Measurements from ENCODE around the gene GJA3. TPM values are rescaled to one million over a fixed set of nuclear protein-coding genes. Genes with fewer than 3 reads are reported as not detected.

GJA3 gene
- total RNA-seq, 3 donors from 2014 or later (not counting 1 experiment from before 2014, with no cell fraction given): 0.18 TPM; not detected in 2

GRCh38 chr13:20173116-20173746 lies 12.4 kb upstream of the GJA3 start:
- WGBS (ENCODE audit: insufficient coverage): 84% methylated on average over 7 of the region's 8 CpGs
- no peak for TF ChIP-seq CTCF (IDR thresholded peaks at IDR 0.05)
- H3K9me3 ChIP-seq (ENCODE audit: control insufficient read depth, insufficient read depth, low read length): no peaks in the 10 kb centered on the region
- peaks cover 3% of the 10 kb centered on the region for H3K4me1 ChIP-seq (ENCODE audit: control insufficient read depth, insufficient read depth, low read length)
- H3K36me3 ChIP-seq (ENCODE audit: control insufficient read depth, insufficient read depth, low read length): no peaks in the 10 kb centered on the region
- Mint-ChIP-seq H3K9me3 (no peaks in the 10 kb centered on the region), H3K4me1 (peaks cover 0 to 6% of the 10 kb centered on the region in 2 donors), H3K36me3 (no peaks in the 10 kb centered on the region), H3K27me3 (ENCODE audit: low read depth in 2 of 2) (peaks cover 59 to 66% of the 10 kb centered on the region in 2 donors), H3K27ac (no peak overlapping the region), H3K4me3 (no peak overlapping the region)
- no peak overlapping the region for H3K4me3 ChIP-seq (ENCODE audit: low read length)
- intact Hi-C loops (cut with micrococcal nuclease): no loop called here
- H3K27me3 ChIP-seq (ENCODE audit: control insufficient read depth, insufficient read depth, low read length): peaks cover 23% of the 10 kb centered on the region
- DNase-seq (no peak), ATAC-seq (no peak)
- no peak overlapping the region for H3K27ac ChIP-seq (ENCODE audit: low read length)

GRCh38 chr13:20171364-20171763 lies 10.5 kb upstream of the GJA3 start:
- TF ChIP-seq CTCF (IDR thresholded peaks at IDR 0.05): no peak
- Histone ChIP-seq H3K27me3 (ENCODE audit: control insufficient read depth, insufficient read depth, low read length) (peaks cover 20% of the 10 kb centered on the region), H3K36me3 (ENCODE audit: control insufficient read depth, insufficient read depth, low read length) (no peaks in the 10 kb centered on the region), H3K4me1 (ENCODE audit: control insufficient read depth, insufficient read depth, low read length) (peaks cover 3% of the 10 kb centered on the region), H3K9me3 (ENCODE audit: control insufficient read depth, insufficient read depth, low read length) (no peaks in the 10 kb centered on the region), H3K4me3 (ENCODE audit: low read length) (no peak overlapping the region), H3K27ac (ENCODE audit: low read length) (no peak overlapping the region)
- peaks cover 0 to 6% of the 10 kb centered on the region in 2 donors for H3K4me1 Mint-ChIP-seq
- 100% methylated on average over 1 of the region's 1 CpG for WGBS (ENCODE audit: insufficient coverage)
- no peaks in the 10 kb centered on the region for H3K36me3 Mint-ChIP-seq
- no peak for DNase-seq
- no peaks in the 10 kb centered on the region for H3K9me3 Mint-ChIP-seq
- peaks cover 60 to 64% of the 10 kb centered on the region in 2 donors for H3K27me3 Mint-ChIP-seq (ENCODE audit: low read depth in 2 of 2)
- intact Hi-C loops (cut with micrococcal nuclease): no loop called here
- H3K4me3 Mint-ChIP-seq: no peak overlapping the region
- no peak overlapping the region for H3K27ac Mint-ChIP-seq
- ATAC-seq: no peak

- TF ChIP-seq CTCF (IDR thresholded peaks at IDR 0.05): no peak
Observed at GRCh38 chr13:20170921-20171320, 10.1 kb upstream of the GJA3 start.

GRCh38 chr13:20168396-20168795 lies 7.5 kb upstream of the GJA3 start:
- no peak overlapping the region for H3K27ac ChIP-seq (ENCODE audit: low read length)
- H3K27me3 Mint-ChIP-seq (ENCODE audit: low read depth in 2 of 2): peaks cover 44 to 51% of the 10 kb centered on the region in 2 donors
- H3K36me3 ChIP-seq (ENCODE audit: control insufficient read depth, insufficient read depth, low read length): no peaks in the 10 kb centered on the region
- no peak overlapping the region for H3K27ac Mint-ChIP-seq
- TF ChIP-seq CTCF (IDR thresholded peaks at IDR 0.05): no peak
- peaks cover 2 to 3% of the 10 kb centered on the region in 2 donors for H3K4me1 Mint-ChIP-seq
- no peak for ATAC-seq
- peaks cover 9% of the 10 kb centered on the region for H3K27me3 ChIP-seq (ENCODE audit: control insufficient read depth, insufficient read depth, low read length)
- intact Hi-C loops (cut with micrococcal nuclease): no loop called here
- no peak overlapping the region for H3K4me3 Mint-ChIP-seq
- H3K9me3 ChIP-seq (ENCODE audit: control insufficient read depth, insufficient read depth, low read length): no peaks in the 10 kb centered on the region
- no peak overlapping the region for H3K4me3 ChIP-seq (ENCODE audit: low read length)
- no peak for DNase-seq
- H3K36me3 Mint-ChIP-seq: no peaks in the 10 kb centered on the region
- no peaks in the 10 kb centered on the region for H3K4me1 ChIP-seq (ENCODE audit: control insufficient read depth, insufficient read depth, low read length)
- H3K9me3 Mint-ChIP-seq: no peaks in the 10 kb centered on the region
- WGBS (ENCODE audit: insufficient coverage): 86% methylated on average over 7 of the region's 7 CpGs

More at GRCh38 chr13:20170921-20171320, 10.1 kb upstream of the GJA3 start:
- Mint-ChIP-seq H3K9me3 (no peaks in the 10 kb centered on the region), H3K4me1 (peaks cover 0 to 6% of the 10 kb centered on the region in 2 donors), H3K27me3 (ENCODE audit: low read depth in 2 of 2) (peaks cover 58 to 64% of the 10 kb centered on the region in 2 donors), H3K36me3 (no peaks in the 10 kb centered on the region), H3K4me3 (no peak overlapping the region), H3K27ac (no peak overlapping the region)
- DNase-seq (no peak), ATAC-seq (no peak)
- 95% methylated on average over 5 of the region's 5 CpGs for WGBS (ENCODE audit: insufficient coverage)
- Histone ChIP-seq H3K9me3 (ENCODE audit: control insufficient read depth, insufficient read depth, low read length) (no peaks in the 10 kb centered on the region), H3K4me1 (ENCODE audit: control insufficient read depth, insufficient read depth, low read length) (peaks cover 3% of the 10 kb centered on the region), H3K4me3 (ENCODE audit: low read length) (no peak overlapping the region), H3K27me3 (ENCODE audit: control insufficient read depth, insufficient read depth, low read length) (peaks cover 16% of the 10 kb centered on the region), H3K36me3 (ENCODE audit: control insufficient read depth, insufficient read depth, low read length) (no peaks in the 10 kb centered on the region), H3K27ac (ENCODE audit: low read length) (no peak overlapping the region)
- intact Hi-C loops (cut with micrococcal nuclease): no loop called here

All from natural killer cell (primary cell).